HG02840 (cell line): Measurements from ENCODE around the gene COL4A1.

Experiments
- ATAC-seq: cut with Tn5 transposase; IDR thresholded peaks from one replicate; pipeline ENCODE4 v1.9.1; 2021; ENCODE audit warnings: mild to moderate bottlenecking, moderate library complexity, moderate number of reproducible peaks; ENCODE audit not compliant: unreplicated experiment, low FRiP score

COL4A1 gene

DNA sequence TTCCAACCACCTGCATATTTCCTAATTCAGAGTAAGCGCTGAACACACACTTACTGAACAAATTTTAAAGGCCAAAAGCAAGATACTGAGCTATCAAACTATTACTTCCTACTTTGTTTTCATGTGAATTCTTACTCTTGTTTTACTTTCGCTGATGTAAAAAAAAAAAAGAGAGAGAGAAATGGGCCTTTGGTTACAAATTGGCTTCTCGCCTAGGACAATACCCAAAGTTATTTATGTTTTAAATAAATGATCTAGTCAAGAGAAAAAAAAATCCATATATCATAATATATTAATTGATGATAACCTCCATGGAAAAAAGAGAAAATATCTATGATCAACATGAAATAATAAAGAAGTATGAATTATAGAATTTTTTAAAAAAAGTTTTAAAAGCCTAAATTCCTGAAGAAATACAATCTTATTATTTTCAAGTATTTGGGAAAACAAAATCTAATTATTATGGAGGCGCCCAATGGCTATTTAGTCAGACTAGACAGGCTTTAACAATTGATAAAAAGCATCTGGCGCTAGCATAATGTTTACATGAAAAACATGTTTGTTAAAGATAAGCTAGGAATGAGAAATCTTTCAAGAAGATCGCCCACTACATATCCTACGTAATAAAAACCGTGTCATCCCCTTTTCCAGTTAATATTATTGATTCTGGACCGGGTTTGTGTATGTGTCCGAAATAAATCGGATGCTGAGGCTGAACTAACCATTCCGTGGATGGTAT, 9.0 kb downstream of the COL4A1 start:
- ATAC-seq, result no peak

GRCh38 chr13:110297011-110297410, 9.9 kb downstream of the COL4A1 start:
- ATAC-seq, result no peak

- no peak for ATAC-seq
Observed at GRCh38 chr13:110294622-110295021, 12.3 kb downstream of the COL4A1 start.

GRCh38 chr13:110294146-110294545, 12.8 kb downstream of the COL4A1 start:
- no peak for ATAC-seq

DNA sequence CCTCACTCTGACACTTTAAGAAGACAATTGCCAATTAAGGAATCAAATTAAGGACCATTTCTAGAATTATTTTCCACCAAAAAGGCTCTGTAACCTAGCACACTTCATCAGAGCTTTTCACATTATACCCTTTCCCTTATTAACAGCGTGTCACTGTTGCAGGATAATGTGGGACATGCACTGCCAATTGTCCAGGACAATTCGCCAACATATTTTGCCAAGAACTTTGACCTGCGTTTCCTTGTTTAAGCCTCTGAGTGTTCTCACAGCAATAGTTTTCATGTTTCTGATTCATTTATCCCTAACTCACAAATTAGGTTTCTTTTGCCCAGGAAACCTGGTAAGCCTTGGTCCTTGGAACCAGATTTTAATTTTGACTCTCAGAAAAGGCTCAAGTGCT, 13.3 kb downstream of the COL4A1 start:
- ATAC-seq, result no peak

DNA sequence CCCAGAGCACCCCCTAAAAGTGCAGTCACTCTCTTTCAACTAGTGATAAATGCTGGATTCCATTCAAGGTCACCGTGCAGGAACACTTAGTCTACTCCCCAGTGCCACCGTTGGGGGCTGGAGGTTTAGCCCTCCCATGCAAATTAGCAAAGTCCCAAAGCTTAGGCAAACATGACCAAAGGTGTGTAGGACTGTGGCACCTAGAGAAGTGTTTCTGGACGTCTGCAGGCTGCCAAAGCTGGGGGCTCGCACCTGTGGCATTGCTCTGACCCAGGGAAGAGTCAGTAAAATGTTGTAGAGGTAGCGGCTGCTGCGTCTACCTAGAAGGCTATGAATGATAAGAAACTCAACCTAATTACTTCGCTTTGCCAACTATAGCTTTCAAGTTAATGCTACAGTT, 13.9 kb downstream of the COL4A1 start:
- ATAC-seq, result no peak

DNA sequence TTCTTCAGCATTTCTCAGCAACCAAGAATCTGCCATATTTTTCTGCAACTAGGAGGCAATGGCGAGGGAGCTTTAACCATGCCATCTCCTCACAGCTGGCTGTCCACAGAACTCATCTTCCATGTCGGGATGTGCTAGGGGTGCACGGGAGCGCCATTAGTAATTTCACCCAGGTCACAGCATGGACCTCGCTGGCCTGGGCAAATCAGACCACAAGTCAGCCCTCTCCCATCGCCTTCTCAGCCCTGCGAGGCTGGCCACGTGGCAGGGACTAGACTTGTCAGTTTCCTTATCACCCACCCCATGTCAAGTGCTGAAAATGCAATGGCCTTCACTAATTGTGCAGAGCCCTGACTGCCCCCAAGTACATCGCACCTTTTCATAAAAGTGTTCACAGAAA, 15.7 kb downstream of the COL4A1 start:
- no peak for ATAC-seq

DNA sequence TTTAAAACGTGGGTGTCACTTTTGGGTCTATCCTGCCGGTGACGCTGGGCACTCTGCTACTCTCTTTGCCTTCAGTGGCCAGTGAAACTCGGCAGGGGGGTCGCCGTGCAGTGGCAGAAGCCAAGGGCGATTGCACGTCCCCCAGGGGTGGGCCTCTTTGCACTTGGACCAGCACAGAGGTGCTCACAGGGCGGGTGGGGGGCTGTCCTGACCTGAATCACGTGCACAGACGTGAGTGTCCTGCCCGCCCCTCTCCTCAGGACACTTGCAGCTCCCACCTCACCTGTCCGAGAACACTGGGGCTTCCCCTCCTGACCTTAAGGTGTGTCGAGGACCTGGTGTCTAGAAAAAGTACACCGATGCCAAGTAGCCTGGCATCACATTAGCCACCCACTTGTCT, 16.1 kb downstream of the COL4A1 start:
- ATAC-seq, result no peak

DNA sequence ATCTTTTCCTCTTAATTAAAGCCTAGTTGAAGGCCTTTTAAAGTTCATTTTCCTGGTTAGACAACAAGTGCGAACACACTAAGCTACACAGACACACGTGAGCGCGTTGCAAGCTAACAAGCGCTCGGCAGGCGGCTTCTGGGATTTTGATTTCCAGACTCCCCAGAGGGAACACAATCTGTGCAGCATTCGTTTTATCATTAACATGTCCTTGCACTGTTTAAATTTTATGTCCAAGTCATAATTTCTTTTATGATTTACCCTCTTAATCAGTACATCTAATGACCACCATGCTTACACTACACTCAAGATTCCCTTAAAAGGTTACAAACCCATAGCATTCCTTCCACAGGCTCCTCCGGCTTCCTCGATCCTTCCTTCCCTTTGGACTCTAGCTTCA, 16.8 kb downstream of the COL4A1 start:
- no peak for ATAC-seq

DNA sequence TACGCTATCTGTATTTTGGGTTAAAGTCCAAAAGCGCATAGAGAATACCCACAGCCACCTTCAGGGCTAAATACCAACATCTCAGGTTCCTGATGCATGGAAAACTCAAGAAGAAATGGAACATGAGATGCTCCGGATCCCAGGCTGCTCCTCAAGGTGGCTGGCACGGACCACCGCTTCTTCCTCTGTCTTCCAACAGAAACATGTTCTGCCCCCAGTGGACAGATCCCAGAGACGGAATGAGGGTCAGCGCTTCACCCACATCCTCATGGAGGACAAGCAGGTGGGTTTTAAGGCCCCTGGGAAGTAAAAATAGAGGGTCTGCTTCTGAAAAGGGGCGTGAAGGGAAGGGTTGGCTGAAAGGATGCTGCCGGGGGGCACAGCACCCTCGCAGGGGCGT, 17.3 kb downstream of the COL4A1 start:
- no peak for ATAC-seq

- no peak for ATAC-seq
Observed at GRCh38 chr13:110289174-110289573, 17.8 kb downstream of the COL4A1 start.

- no peak for ATAC-seq
Observed at GRCh38 chr13:110286833-110287819, 19.8 kb downstream of the COL4A1 start.

GRCh38 chr13:110285991-110286832, 20.7 kb downstream of the COL4A1 start:
- ATAC-seq, result no peak

DNA sequence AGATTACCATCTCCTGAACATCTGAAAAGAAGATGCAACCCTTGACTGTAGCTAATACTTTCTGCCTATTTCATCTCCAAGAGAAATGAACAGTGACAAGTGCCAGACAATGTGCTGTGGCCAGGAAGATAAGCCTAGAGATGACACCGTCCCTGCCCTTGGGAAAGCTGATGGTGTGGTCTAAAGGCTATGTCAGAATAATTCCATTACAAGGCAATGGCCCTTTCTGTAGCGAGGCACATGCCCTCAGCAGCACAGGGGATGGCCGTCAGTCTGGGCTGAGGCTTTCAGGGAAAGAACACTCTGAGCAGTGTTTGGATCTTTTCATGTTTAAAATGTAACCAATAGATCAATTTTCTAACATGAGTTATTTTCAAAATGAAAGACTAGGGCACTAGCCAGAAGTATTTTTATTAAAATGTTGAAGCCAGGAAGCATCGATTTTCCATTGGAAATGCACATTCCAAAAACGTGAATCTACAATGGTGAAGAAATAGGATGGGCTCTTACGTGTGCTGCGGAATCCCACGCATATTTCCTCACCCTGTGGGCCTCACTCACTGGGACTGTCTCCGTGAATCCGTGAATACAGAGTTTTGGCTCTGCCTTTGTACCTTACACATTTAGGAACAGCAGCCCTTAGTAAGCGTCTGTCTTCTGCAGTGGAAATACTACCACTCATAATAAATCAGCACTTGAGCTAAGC, 22.0 kb downstream of the COL4A1 start:
- no peak for ATAC-seq

- no peak for ATAC-seq
Observed at GRCh38 chr13:110283736-110284517, 23.0 kb downstream of the COL4A1 start.

- ATAC-seq, result no peak
Observed at GRCh38 chr13:110282316-110282841, 24.6 kb downstream of the COL4A1 start.

DNA sequence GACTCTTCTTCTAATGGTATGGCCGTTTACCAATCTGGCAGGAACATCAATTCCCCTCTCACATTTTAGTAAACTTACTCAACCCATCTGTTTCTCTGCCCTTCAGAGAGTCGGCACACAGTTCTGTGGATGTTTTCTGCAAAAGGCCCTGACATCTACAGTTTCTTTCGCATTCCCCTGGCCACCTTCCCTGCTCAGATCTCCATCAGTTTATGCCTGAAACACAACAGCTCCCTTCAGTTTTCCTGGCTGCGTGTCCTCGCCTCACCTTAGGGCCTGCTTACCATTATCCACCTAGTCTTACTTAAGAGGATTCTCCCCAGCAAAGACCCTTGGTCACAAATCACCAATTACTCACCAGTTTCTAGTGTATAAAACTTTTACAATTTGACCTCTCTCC, 25.2 kb downstream of the COL4A1 start:
- no peak for ATAC-seq

GRCh38 chr13:110280985-110281688, 25.8 kb downstream of the COL4A1 start:
- no peak for ATAC-seq
